ENCODE results near the gene SLC22A2. TPM values are rescaled to one million over a fixed set of nuclear protein-coding genes. Genes with fewer than 3 reads are reported as not detected.

Gene SLC22A2
- total RNA-seq, 1 donor from 2014 or later, result not detected

- Histone ChIP-seq H3K9me3 (replicated peaks) (no peaks in the 10 kb centered on the region), H3K36me3 (no peaks in the 10 kb centered on the region), H3K4me3 (no peak overlapping the region), H3K4me1 (no peaks in the 10 kb centered on the region), H3K27ac (replicated peaks) (no peak overlapping the region), H3K27me3 (ENCODE audit: low read depth) (peaks cover 19% of the 10 kb centered on the region)
- intact Hi-C loops (cut with micrococcal nuclease), result no loop called here
- DNase-seq, result no peak
- TF ChIP-seq CTCF (IDR thresholded peaks at IDR 0.05; ENCODE audit: borderline replicate concordance), result no peak
Observed at GRCh38 chr6:160269771-160270170, 11.2 kb upstream of the SLC22A2 start.

GRCh38 chr6:160269023-160269521 lies 10.5 kb upstream of the SLC22A2 start:
- no peaks in the 10 kb centered on the region for H3K9me3 ChIP-seq (replicated peaks)
- H3K4me3 ChIP-seq, result no peak overlapping the region
- H3K27ac ChIP-seq (replicated peaks), result no peak overlapping the region
- intact Hi-C loops (cut with micrococcal nuclease), result no loop called here
- no peaks in the 10 kb centered on the region for H3K4me1 ChIP-seq
- H3K36me3 ChIP-seq, result no peaks in the 10 kb centered on the region
- DNase-seq, result no peak
- TF ChIP-seq CTCF (IDR thresholded peaks at IDR 0.05; ENCODE audit: borderline replicate concordance), result no peak
- peaks cover 19% of the 10 kb centered on the region for H3K27me3 ChIP-seq (ENCODE audit: low read depth)

- intact Hi-C loops (cut with micrococcal nuclease), result no loop called here
Observed at GRCh38 chr6:160267102-160267501, 8.5 kb upstream of the SLC22A2 start.

GRCh38 chr6:160265869-160266476 lies 7.4 kb upstream of the SLC22A2 start:
- no peak overlapping the region for H3K4me3 ChIP-seq
- H3K36me3 ChIP-seq, result no peaks in the 10 kb centered on the region
- no peaks in the 10 kb centered on the region for H3K4me1 ChIP-seq
- intact Hi-C loops (cut with micrococcal nuclease), result no loop called here
- no peaks in the 10 kb centered on the region for H3K9me3 ChIP-seq (replicated peaks)
- no peak for DNase-seq
- H3K27me3 ChIP-seq (ENCODE audit: low read depth), result peaks cover 41% of the 10 kb centered on the region
- no peak for TF ChIP-seq CTCF (IDR thresholded peaks at IDR 0.05; ENCODE audit: borderline replicate concordance)
- no peak overlapping the region for H3K27ac ChIP-seq (replicated peaks)

More at GRCh38 chr6:160267102-160267501, 8.5 kb upstream of the SLC22A2 start:
- no peak for TF ChIP-seq CTCF (IDR thresholded peaks at IDR 0.05; ENCODE audit: borderline replicate concordance)
- no peaks in the 10 kb centered on the region for H3K4me1 ChIP-seq
- H3K27ac ChIP-seq (replicated peaks), result no peak overlapping the region
- no peak for DNase-seq
- H3K36me3 ChIP-seq, result no peaks in the 10 kb centered on the region
- H3K4me3 ChIP-seq, result no peak overlapping the region
- H3K27me3 ChIP-seq (ENCODE audit: low read depth), result peaks cover 30% of the 10 kb centered on the region
- no peaks in the 10 kb centered on the region for H3K9me3 ChIP-seq (replicated peaks)

- Histone ChIP-seq H3K36me3 (no peaks in the 10 kb centered on the region), H3K27me3 (ENCODE audit: low read depth) (peaks cover 49% of the 10 kb centered on the region), H3K4me1 (no peaks in the 10 kb centered on the region), H3K4me3 (no peak overlapping the region), H3K9me3 (replicated peaks) (no peaks in the 10 kb centered on the region), H3K27ac (replicated peaks) (no peak overlapping the region)
- intact Hi-C loops (cut with micrococcal nuclease), result no loop called here
- TF ChIP-seq CTCF (IDR thresholded peaks at IDR 0.05; ENCODE audit: borderline replicate concordance), result no peak
- DNase-seq, result no peak
Observed at GRCh38 chr6:160264061-160264612, 5.5 kb upstream of the SLC22A2 start.
